GM18867 (cell line): ENCODE results near the gene TTC39C.
A peak's percentile ranks its signal among the peaks of the same experiment; 100 is the strongest.
"Not testable (repeated sequence)": the region's sequence is repeated elsewhere in the genome, so short reads cannot be mapped to it uniquely, and the experiment has no call there.

Source experiments
- ATAC-seq: cut with Tn5 transposase; IDR thresholded peaks from one replicate; pipeline ENCODE4 v1.9.1; 2021; ENCODE audit warnings: mild to moderate bottlenecking, moderate library complexity; ENCODE audit not compliant: unreplicated experiment

The TTC39C gene

DNA sequence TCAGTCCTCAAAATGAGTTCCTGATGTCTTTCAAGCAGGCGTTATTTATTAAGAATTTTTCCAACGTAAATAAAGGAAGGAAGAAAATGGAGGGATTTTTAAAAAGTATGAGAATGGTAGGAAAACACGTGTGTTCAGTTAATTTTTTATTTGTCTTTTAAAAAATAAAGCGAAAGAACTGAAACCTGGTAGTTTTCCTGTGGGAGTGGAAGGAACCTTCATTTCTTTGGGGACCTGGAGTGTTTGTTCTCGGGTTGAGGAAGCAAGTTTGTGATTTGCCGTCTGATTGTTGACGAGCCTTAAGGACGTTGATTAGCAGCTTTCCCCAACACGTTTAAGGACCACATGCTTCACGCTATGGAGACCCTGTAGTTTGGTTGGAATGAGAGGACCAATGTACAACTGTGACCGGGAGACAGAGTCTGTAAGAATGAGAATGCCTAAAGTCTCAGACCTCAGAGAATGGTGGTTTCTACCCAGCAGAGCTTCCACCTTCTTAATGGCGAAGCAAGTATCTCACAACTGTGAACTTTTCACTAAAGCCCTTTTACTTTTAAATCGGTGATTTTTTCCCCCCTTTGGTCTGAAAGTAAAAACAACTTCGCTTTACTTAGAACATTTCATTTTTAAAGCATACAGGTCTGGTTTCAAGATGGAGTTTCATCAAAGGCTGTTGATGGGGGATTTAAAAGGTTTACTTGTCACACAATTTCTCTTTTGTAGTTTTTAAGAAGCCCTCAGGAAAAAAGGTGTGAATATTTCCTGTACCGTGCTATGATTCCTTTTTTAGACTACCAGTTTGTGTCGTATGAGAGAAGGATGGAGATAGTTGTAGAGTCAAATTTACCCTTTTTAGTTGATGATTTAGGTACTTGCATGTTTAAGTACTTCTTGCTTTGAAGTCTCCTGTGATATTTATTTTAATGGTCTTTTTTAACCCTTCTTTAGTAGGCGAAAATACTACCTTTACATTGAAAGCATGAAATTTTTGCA lies 1.4 kb downstream of the TTC39C start:
- ATAC-seq, result no peak

DNA sequence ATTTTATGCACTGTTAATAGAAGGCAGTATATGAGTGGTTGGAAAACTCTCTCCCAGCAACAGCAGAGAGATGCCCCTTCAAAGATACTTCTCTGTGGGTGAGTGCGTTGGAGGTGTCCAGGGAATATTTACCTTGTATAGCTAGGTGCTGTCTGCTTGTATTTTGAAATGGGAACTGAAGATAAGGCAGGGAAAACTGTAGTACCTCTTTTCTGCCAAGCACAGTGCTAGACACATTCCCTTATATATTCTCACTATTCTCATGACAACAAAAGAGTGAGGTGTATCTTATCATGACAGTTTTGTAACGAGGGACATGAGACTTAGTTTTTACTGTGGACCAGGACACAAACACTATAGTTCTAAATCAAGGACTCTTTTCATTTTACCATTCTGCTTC lies 2.1 kb downstream of the TTC39C start:
- no peak for ATAC-seq

DNA sequence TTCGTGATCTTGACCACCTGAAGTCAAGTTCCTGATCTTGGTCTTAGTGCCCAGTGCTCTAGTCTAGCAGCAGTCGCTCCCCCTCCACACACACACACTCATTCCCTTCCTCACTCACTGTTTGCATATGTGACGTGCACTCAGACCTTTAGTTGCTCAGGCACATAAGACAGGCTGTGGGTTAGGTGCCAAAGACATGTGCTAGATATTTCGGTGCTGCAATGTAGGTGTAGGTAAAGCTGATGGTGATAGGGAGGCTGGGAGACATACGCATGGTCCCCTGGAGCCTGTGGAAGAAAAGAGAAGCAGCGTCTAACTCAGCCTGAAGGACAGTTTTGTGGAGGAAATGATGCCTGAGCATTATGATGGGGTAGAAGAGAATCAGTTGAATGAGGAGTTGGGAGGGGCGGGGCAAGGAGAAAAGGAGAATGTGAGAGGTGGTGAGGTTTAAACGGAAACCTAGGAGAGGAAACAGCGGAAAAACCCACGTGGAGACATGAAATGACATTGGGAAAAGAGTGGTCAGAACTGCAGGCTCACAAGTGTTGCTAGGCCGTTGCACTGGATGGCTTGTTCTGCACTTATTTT lies 3.8 kb downstream of the TTC39C start:
- ATAC-seq, result peak; percentile 29

DNA sequence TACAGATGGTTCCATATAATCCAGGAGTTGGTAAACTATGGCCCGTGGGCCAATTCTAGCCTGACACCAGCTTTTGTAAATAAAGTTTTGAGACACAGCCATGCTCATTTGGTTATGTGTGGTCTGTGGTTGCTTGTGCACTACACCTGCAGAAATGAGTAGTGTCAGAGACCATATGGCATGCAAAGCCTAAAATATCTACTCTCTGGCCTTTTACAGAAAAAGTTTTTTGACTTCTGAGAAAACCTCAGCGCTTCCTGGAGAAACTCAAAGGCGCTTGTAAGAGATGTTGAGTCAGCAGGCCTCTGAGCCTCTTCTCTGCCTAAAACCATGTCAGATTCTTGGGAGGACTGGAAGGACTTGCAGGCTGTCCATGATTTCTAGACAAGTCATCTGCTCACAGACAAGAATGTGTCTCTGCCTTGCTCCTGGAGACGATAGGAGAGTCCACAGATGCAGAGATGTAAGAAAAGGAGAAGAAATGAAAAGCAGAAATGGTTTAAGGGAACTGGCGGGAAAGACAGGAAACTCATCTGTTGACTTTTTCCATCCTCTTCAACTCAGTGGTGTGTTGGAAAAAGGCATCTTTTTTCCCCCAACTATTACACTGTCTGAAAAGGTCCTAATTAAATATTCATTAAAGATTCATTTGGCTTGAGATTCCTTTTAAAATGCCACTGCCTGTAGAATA lies 5.2 kb downstream of the TTC39C start:
- ATAC-seq, result peak; percentile 85

DNA sequence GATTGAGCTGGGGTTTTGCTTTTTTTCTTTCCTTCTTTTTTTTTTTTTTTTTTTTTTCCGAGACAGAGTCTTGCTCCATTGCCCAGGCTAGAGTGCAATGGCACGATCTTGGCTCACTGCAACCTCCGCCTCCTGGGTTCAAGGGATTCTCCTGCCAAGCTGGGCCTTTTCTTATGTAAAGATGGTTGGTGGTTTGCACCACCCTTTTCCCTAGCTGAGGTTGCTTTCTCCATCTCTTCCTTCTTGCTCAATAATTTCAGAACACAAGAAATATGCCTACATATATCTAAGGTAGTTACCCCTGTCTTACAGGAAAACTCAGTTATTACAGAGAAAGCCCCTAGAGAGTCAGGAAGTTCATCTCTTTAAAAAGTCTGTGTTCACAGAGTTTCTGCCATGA lies 7.0 kb downstream of the TTC39C start:
- ATAC-seq, result no peak

DNA sequence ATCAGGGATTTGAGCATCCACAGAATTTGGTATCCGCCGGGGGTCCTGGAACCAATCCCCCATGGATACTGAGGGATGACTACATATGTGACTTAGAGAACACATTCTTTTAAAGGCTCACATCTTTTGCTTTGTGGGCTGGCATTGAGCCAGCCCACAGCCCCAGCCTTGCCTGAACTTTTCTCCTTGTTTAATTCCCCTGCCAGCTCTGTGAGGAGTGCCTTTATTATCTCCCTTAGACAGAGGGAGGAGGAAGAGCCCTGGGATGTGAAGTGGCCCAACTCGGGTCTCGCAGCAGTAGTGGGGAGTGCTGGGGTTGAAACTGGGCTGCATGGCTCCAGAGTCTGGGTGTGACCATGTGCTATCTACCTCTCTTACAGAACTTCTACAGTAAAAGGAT lies 7.6 kb downstream of the TTC39C start:
- ATAC-seq, result no peak

DNA sequence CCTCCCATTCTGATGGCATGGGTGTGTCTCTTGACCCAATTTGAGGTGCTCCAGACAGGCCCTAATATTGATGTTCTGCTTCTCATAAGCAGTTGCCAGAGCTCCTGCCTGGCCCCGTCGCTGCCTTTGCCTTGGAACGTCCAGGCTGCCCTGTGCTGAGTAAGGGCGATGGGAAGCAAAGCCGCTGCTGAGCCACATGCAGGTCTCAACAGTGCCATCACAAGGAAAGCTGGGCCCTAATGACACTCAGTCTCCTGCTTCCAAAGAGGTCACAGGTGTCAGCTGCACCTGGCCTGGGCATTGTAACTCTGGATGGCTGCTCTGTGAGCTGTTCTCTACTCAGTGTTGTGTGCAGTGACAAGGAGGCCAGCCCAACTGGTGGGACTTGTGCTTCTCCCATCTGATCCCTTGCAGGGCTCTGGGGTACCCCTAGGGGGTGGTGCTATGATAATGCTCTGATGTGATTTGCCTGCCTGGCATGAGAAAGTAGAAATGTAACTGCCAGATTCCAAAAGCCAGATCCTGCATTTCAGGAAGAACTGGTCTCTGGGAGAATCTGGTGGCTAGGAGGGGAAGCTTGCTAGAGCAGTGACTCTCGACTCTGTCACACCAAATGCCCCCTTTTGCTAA lies 8.7 kb downstream of the TTC39C start:
- no peak for ATAC-seq

DNA sequence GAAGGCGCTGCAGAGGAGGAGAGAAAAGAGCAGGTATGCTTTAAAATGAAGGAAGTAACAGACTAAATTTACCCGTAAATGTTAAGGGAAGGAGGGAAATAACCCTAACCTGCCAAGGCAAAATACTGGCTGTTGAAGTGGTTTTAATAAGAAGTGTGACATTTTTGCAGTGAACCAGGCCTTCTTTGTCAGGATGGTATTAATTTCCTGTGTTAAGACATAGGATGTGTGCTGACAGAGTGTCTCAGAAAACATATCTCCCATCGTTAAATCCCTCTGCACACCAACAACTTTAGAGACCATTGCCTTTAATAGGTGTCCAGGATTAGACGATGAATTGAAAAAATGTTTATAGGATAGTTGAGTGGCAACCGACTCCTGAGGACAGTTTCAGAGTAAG lies 9.9 kb downstream of the TTC39C start:
- no peak for ATAC-seq

DNA sequence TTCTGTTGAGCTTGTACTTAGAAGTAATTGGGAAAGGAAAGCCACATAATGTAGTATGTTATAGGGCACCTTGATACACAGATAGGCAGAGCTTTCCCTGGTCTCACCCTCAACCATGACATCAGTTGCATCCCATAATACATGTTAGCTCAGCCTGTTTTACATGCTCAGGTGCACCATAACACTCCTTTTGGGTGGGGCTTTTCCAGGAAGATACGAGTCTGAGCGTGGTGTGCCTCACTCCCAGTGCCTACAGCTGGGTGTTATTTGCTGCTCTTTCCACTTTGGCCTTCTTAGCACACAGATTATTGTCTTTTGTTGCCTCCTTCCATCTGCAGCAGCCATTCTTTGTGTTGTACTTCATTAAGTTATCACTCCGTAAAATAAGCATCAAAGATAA lies 11.9 kb downstream of the TTC39C start:
- no peak for ATAC-seq

DNA sequence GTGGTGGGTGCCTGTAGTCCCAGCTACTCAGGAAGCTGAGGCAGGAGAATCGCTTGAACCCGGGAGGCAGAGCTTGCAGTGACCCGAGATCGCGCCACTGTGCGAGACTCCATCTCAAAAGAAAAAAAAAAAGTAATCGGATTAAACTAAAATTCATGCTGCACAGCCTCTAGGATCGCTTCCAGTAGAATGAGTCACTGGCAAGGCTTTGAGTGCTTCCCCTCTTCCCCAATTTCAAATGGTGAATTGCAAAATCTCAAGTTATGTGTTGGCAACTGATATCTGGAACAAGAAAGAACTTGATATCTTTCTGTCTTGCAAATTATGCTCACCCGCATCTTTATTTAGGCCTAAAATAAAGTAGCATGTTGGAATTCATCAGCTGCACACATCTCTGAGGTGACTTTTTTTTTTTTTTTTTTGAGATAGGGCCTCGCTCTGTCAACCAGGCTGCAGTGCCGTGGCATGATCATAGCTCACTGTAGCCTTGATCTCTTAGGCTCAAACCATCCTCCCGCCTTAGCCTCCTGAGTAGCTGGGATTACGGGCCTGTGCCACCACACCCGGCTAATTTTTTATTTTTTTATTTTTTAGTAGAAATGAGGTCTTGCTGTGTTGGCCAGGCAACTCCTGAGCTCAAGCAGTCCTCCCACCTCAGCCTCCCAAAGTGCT lies 12.7 kb downstream of the TTC39C start:
- no peak for ATAC-seq

DNA sequence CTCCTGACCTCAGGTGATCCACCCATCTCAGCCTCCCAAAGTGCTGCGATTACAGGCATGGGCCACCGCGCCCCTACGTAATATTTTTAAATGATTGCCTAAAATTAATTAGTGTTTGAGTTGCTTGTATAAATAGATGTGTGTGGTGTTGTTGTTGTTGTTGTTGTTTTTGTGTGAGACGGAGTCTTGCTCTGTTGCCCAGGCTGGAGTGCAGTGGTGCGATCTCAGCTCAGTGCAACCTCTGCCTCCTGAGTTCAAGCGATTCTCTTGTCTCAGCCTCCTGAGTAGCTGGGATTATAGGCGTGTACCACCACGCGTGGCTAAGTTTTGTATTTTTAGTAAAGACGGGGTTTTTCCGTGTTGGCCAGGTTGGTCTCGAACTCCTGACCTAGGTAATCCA lies 14.4 kb downstream of the TTC39C start:
- not testable (repeated sequence) for ATAC-seq

DNA sequence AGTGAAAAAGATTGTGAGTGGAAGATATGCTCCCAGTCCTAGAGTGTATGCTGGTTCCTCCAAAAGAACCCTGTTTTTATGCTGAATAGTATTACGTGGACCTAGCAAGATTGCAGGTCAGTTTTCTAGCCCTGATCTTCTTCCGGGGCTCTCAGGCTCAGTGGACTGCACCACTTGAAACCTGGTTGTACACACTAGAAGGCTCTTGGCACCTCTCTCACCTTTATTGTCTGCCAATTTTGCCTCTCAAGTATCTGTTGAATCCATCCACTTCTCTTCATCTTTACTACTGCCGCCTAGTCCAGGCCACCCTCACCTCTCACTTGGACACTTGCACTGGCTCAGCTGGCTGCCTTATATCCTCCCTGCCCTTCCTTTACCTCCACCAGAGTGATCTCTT lies 16.8 kb downstream of the TTC39C start:
- no peak for ATAC-seq

DNA sequence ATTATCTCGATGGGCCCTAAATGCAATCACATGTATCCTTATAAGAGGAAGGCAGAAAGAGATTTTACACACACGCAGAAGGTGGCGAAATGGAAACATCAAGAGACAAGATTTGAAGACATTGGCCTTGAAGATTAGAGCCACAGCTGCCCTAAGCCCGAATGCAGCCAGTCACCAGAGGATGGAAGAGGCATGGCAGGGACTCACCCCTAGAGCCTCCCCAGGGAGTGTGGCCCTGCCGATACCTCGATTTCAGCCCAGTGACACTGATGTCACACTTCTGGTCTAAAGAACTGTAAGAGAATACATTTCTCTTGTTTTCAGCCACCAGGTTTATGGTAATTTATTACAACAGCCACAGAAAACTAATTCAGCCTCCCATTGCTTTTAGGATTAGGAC lies 17.4 kb downstream of the TTC39C start:
- ATAC-seq, result no peak

DNA sequence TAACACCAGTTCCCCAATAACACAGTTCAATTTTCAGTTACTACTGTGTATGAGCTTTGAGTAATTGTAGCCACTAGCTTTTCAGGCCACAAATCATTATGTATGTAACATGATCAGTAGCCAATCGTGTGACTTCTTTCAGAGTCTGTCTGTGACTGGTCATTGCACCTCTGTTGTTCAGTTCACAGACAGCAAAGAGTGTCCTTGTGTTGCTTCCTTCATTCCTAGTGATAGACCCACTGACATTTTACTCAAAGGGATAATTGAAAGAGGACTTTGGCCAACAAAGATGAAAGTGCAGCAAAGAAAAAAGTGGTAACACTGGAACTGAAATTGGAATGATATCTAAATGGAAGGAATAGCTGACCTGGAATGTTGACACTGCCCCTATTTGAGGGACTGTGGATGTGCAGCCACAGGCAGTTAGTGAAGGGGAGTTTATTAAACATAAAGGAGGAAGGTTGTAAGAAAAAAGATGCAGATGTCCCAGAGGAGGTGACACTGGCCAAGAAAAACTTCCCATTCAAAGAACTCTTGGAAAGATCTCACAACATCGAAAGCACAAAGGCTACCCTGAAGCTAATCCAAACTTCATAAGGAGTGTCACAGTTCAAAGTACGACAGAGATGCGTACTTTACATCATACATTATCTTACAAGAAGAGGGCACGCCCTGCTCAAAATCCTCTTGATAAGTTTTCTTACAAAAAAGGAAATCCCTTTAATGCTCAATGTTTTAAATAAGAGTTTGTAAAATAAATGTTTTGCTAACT lies 19.3 kb downstream of the TTC39C start:
- no peak for ATAC-seq

DNA sequence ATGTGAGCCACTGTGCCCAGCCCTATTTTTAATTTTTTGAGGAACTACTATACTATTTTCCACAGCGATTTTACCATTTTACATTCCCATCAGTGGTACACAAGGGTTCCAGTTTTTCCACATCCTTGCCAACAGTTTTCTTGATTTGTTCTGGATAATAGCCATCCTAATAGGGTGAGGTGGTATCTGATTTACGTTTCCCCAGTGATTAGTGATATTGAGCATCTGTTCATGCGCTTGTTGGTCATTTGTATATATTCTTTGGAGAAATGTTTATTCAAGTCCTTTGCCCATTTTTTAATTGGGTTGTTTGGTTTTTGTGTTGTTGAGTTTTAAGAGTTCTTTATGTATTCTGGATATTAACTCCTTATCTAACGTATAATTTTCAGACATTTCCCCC lies 20.8 kb downstream of the TTC39C start:
- ATAC-seq, result no peak

DNA sequence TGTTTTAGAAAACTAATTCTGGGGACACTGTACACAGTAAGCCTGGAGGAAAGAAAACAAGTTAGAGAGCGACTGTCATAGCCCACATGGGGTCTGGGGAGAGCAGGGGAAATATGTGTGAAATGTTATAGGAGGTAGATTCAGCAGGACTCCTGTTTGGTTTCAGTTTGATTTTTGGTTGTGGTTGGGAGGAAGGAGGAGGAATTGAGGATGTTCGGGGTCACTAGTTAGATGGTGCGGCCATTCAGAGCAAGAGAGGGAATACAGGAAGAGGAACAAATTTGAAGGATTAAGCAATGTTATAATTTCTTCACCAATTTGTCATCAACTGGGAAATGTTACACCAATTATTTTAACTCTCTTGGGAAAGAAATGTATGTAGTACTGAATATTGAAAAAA lies 25.1 kb downstream of the TTC39C start:
- no peak for ATAC-seq

DNA sequence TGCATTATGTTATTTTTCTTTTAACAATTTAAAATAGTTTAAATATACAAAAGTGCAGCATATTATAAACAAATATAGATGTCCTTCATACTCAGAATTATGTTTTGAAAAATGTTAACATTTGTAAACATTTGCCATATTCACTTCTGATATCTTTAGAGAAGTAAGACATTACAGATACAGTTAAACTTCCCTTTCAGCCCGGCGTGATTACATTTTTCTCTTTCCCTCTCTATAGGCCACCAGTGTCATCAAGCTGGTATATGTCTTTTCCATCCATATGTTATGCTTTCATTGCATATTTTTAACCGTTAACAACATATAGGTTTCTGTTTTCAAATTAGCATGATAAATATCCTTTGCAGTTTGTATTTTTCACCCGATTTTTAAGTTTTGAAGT lies 27.1 kb downstream of the TTC39C start:
- no peak for ATAC-seq

DNA sequence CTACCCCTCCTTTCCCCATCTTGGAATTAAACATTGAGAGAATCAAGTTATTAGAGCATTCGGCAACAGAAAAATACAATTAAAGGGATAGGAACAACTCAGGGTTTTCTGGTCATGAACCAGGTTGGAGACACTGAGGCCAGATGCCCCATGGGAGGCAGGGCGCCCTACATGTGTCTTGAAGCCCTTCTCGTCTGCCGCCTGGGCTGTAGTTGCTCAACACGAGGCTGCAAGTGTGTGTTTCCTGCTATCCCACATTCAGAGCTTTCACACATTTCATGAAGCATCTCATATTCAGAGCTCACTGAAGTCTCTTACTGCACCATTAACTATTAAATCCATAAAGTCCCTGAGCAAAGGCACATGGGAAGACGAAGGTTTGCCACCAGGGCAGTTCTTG lies 28.8 kb downstream of the TTC39C start:
- ATAC-seq, result no peak

DNA sequence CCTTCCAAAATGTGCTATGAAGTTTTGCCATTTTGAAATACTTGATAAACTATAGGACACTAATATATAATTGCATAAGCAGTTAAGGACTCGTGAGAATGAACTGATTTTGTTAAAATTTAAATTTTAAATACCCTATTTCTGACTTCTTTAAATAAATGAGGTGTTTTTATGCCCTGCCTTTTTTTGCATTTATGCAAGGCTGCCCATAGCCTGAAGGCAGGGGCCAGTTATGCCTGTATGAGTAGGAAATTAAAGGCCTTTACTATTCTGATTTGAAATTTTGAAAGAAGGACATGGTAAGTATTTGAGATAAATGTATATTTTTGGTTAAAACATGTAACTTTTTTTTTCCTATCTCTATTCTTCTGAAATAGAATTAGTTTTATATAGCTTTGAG lies 33.7 kb downstream of the TTC39C start:
- no peak for ATAC-seq

DNA sequence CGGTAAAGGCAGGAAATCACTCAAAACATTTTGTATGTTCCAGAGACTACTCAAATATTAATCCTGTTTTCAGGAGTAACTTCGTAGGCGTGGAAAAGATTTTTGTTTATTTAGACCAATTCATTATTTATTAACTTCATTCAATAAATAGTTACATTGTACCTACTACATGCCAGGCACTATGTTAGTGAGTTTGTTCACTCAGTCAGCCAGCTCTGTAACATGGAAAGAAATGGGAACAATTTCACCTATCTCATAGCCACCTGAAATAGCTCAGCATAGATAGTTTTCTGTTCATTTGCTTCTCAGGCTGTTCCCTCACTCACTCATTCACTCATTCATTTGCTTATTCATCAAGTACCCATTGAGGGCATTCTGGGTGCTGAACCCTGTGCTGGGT lies 34.6 kb downstream of the TTC39C start:
- ATAC-seq, result no peak
